Ishikawa (cell line): ENCODE data around the gene LSM7.
A peak's percentile ranks its signal among the peaks of the same experiment; 100 is the strongest.

ENCODE experiments used
- CEBPB ChIP-seq: IDR thresholded peaks from 2 replicates; pipeline ENCODE4 v1.6.1; 2012
- CREB1 ChIP-seq: IDR thresholded peaks from 2 replicates; pipeline ENCODE4 v1.6.1; 2012; ENCODE audit warnings: low read depth
- EGR1 ChIP-seq: IDR thresholded peaks from 2 replicates; pipeline ENCODE4 v1.6.1; 2012
- EP300 ChIP-seq: IDR thresholded peaks from 2 replicates; pipeline ENCODE4 v1.6.1; 2012; ENCODE audit warnings: borderline replicate concordance
- FOXM1 ChIP-seq: IDR thresholded peaks from 2 replicates; pipeline ENCODE4 v1.6.1; 2012; ENCODE audit warnings: low read depth, borderline replicate concordance
- NFIC ChIP-seq: IDR thresholded peaks from 2 replicates; pipeline ENCODE4 v1.6.1; 2012
- RAD21 ChIP-seq: IDR thresholded peaks from 2 replicates; pipeline ENCODE4 v1.6.1; 2012; ENCODE audit warnings: low read depth
- TAF1 ChIP-seq: IDR thresholded peaks from 2 replicates; pipeline ENCODE4 v1.6.1; 2012; ENCODE audit warnings: low read depth, mild to moderate bottlenecking
- TCF12 ChIP-seq: IDR thresholded peaks from 2 replicates; pipeline ENCODE4 v1.6.1; 2012; ENCODE audit warnings: low read depth
- TEAD4 ChIP-seq: IDR thresholded peaks from 2 replicates; pipeline ENCODE4 v1.6.1; 2012
- YY1 ChIP-seq: IDR thresholded peaks from 2 replicates; pipeline ENCODE4 v1.6.1; 2012; ENCODE audit warnings: low read depth
- ZBTB7A ChIP-seq: IDR thresholded peaks from 2 replicates; pipeline ENCODE4 v1.6.1; 2012; ENCODE audit warnings: low read depth
- TF ChIP-seq, protein P1 (sequence below): IDR thresholded peaks from 2 replicates; pipeline ENCODE4 v1.6.1; 2012
- TF ChIP-seq, protein P2 (sequence below): IDR thresholded peaks from 2 replicates; pipeline ENCODE4 v1.6.1; 2012
- TF ChIP-seq, protein P3 (sequence below): IDR thresholded peaks from 2 replicates; pipeline ENCODE4 v1.6.1; 2012; ENCODE audit warnings: low read depth, mild to moderate bottlenecking

Gene LSM7

DNA sequence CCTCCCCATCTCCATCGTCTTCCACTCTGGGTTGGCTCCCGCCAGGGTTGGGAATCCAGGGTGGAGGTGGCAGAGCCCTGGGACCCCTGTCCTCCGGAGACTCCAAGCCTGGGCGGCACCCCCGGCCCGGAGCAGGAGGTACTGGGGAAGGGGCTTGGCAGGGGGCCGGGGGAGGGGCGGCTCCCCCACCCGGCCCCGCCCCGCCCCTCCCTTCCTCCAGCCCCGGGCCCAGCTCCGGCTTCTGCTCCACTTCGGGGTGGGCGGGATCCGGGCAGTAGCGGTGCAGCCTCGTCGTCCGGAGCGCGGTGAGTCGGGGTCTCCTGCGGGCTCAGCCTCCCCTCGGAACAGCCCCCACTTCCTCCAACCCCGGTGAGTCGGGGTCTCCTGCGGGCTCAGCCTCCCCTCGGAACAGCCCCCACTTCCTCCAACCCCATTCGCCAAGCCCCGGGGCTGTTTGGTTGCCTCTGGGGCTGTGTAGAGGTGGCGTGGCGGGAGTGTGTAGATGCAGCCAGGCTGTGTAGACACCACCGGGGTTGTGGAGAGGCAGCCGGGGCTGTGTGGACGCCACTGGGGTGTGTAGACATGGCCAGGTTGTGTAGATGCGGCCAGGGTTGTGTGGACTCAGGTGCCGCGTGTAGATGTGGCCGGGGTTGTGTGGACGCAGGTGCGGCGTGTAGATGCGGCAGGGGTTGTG, 31.8 kb upstream of the LSM7 start, which contains the start of gene TMPRSS9:
Gene TMPRSS9, plus strand, starts transcription at position 274 of the 694 bp plus-strand sequence. CDS start 29,521 bp downstream, outside the sequence.
- TF ChIP-seq NFIC (no peak), TAF1 (no peak), EP300 (no peak), TCF12 (no peak), TEAD4 (no peak)

DNA sequence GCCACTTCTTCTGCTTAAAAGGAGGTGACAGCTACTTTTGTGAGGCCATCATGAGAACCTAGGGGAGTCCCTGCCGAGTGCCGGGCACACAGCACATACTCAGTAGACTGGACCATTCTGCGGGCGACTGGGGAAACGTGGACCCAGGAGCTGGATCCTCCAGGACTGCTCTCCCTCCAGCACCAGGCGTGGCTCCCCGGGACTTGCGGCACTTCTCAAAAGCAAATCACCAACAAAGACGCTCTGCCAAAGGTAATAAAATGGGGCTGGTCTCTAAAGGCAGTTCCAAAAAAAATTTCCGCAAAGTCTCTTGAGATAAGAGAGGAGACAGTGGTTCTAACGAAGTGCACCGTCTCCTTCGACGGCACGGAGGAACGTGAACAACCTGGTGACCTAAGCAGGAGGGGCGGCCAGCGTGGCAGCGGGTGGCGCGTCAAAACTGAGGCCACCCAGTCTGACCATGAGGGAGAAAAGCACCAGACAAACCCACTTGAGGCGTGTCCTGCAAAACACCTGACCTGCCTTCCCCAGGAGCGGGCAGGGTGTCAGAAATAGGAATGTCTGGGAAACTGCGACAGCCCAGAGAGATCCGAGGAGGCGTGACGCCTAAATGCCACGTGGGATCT, 30.3 kb upstream of the LSM7 start:
- TF ChIP-seq, protein P1, sequence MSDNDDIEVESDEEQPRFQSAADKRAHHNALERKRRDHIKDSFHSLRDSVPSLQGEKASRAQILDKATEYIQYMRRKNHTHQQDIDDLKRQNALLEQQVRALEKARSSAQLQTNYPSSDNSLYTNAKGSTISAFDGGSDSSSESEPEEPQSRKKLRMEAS: peak; percentile 87
- TF ChIP-seq TCF12: no peak

DNA sequence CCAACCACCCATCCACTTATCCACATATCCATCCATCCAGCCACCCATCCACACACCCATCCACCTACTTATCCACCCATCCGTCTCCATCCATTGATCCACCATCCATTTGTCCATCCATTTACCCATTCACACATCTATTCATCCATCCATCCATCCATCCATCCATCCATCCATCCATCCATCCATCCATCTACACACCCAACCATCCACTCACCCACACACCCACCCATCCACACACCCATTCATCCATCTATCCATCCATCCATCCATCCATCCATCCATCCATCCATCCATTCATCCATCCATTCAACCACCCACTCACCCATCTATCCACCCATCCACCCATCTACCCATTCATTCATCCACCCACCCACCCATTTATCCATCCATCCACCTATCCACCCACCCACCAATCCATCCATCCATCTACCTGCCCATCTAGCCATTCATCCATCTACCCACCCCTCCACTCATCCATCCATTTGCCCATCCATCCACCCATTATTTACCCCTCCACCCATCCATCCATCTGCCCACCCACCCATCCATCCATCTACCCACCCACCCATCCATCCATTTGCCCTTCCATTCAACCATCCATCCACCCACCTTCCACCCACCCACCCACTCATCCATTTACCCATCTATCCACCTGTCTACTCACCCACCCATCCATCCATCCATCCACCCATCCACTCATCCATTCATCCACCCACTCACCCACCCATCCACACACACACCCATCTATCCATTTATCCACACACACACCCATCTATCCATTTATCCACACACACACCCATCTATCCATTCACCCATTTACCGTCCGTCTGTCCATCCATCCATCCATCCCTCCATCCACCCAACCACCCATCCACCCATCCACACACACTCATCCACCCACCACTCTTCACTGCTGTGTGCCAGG, 29.2 kb upstream of the LSM7 start:
- TF ChIP-seq EGR1: no peak
- TF ChIP-seq, protein P1: no peak
- TF ChIP-seq CREB1: no peak
- no peak for TF ChIP-seq TEAD4
- no peak for TF ChIP-seq FOXM1
- TF ChIP-seq TAF1: no peak
- TF ChIP-seq, protein P2, sequence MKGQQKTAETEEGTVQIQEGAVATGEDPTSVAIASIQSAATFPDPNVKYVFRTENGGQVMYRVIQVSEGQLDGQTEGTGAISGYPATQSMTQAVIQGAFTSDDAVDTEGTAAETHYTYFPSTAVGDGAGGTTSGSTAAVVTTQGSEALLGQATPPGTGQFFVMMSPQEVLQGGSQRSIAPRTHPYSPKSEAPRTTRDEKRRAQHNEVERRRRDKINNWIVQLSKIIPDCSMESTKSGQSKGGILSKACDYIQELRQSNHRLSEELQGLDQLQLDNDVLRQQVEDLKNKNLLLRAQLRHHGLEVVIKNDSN: no peak
- no peak for TF ChIP-seq RAD21
- no peak for TF ChIP-seq CEBPB
- TF ChIP-seq NFIC: no peak
- no peak for TF ChIP-seq EP300
- TF ChIP-seq TCF12: no peak
- no peak for TF ChIP-seq YY1
- TF ChIP-seq, protein P3, sequence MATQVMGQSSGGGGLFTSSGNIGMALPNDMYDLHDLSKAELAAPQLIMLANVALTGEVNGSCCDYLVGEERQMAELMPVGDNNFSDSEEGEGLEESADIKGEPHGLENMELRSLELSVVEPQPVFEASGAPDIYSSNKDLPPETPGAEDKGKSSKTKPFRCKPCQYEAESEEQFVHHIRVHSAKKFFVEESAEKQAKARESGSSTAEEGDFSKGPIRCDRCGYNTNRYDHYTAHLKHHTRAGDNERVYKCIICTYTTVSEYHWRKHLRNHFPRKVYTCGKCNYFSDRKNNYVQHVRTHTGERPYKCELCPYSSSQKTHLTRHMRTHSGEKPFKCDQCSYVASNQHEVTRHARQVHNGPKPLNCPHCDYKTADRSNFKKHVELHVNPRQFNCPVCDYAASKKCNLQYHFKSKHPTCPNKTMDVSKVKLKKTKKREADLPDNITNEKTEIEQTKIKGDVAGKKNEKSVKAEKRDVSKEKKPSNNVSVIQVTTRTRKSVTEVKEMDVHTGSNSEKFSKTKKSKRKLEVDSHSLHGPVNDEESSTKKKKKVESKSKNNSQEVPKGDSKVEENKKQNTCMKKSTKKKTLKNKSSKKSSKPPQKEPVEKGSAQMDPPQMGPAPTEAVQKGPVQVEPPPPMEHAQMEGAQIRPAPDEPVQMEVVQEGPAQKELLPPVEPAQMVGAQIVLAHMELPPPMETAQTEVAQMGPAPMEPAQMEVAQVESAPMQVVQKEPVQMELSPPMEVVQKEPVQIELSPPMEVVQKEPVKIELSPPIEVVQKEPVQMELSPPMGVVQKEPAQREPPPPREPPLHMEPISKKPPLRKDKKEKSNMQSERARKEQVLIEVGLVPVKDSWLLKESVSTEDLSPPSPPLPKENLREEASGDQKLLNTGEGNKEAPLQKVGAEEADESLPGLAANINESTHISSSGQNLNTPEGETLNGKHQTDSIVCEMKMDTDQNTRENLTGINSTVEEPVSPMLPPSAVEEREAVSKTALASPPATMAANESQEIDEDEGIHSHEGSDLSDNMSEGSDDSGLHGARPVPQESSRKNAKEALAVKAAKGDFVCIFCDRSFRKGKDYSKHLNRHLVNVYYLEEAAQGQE: no peak
- no peak for TF ChIP-seq ZBTB7A

DNA sequence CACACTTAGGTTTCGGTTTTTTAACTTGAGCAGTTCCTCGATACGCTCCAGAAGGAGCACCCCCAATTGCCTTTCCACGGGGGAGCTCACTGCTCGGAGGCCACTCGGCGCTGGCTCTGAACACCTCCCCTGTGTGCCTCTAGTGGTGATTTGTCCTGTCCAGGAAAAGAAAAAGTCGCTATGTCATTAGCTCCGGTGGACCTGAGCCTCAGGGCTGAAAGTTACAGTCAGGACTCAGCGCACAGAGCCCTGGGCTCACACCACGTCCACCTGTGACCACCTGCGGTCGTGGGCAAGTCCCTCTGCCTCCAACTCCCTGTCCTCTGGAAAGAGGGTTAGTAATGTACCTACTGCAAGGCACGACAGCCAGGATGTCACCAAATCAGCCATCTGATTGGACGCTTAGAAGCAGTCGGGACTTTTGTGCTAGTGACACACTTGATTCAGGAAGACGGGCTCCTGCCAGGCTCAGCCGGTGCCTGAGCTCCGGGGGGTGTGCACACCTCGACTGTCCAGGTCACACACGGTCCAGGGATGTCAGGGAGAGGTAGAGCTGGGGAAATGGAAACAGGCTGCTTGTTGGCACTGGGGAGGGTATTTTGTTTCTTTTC, 27.8 kb upstream of the LSM7 start:
- TF ChIP-seq ZBTB7A (no peak), TAF1 (no peak), CEBPB (no peak), FOXM1 (no peak)
- TF ChIP-seq, protein P3: no peak
- TF ChIP-seq, protein P2: no peak

DNA sequence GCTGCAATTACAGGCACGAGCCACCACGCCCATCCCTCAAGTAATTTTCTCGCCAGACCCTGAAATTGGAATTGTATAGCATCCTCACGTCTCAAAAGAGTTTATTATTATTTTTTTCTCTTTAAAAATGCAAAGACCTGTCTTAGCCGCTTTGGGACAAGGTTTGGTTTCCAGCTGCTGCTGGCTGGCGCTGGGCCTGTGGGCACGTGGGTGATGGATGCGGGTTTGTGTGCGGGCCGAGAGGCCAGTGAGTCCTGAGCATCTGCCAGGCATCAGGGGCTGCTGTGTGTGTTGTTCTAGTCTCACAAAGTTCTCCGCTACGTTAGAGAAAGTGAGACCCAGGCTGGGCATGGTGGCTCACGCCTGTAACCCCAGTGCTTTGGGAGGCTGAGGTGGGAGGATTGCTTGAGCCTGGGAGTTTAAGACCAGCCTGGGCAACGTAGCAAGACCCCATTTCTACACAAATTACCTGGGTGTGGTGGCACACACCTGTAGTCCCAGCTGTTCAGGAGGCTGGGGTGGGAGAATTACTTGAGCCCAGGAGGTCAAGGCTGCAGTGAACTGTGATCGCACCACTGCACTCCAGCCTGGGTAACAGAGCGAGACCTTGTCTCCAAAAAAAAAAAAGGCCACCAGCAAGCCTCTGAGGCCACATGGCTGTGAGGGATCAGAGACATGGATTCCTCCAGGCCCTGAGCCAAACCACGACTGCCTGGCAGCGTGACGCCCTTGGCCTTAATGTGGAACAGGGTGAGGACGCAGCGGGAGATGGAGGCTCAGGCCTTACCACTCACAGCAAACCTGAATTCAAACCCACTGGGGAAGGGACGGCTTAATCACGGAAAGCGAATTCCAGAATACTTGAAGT, 27.0 kb upstream of the LSM7 start:
- no peak for TF ChIP-seq EP300
- no peak for TF ChIP-seq RAD21
- TF ChIP-seq EGR1: no peak
- no peak for TF ChIP-seq TAF1
- TF ChIP-seq TEAD4: no peak
- no peak for TF ChIP-seq CREB1
- TF ChIP-seq TCF12: no peak
- no peak for TF ChIP-seq NFIC
- TF ChIP-seq, protein P2: no peak
- no peak for TF ChIP-seq FOXM1
- TF ChIP-seq, protein P1: no peak
- TF ChIP-seq ZBTB7A: no peak
- TF ChIP-seq YY1: no peak
- no peak for TF ChIP-seq CEBPB
- TF ChIP-seq, protein P3: no peak
